HepG2 (cell line): Measurements from ENCODE around the gene DNAJC4. TPM values are rescaled to one million over a fixed set of nuclear protein-coding genes. Genes with fewer than 3 reads are reported as not detected.

Experiments used
- CENPBD1 ChIP-seq: sonication (generic); formaldehyde crosslinking; IDR thresholded peaks from 2 replicates; pipeline ENCODE4 v1.8.0; 2022; ENCODE audit warnings: missing genetic modification reagents, low read depth, mild to moderate bottlenecking, borderline replicate concordance
- ETV6 ChIP-seq: sonication (generic); formaldehyde crosslinking; conservative IDR thresholded peaks from 2 replicates; pipeline ENCODE4 v1.4.0; 2020; ENCODE audit warnings: missing genetic modification reagents
- HDAC2 ChIP-seq: sonication (generic); formaldehyde crosslinking; IDR thresholded peaks from 2 replicates; pipeline ENCODE4 v1.4.0; 2020; ENCODE audit warnings: missing genetic modification reagents
- HNRNPH1 ChIP-seq: fragments of 200-400 bp; formaldehyde crosslinking; optimal IDR thresholded peaks from 2 replicates; pipeline ENCODE3; 2017; ENCODE audit warnings: mild to moderate bottlenecking, low read depth, low read length
- IRF2 ChIP-seq: IDR thresholded peaks from 2 replicates; pipeline ENCODE4 v1.6.1; 2018; ENCODE audit warnings: missing genetic modification reagents, missing compliant biosample characterization
- MED1 ChIP-seq: sonication (generic); formaldehyde crosslinking; IDR thresholded peaks from 2 replicates; pipeline ENCODE4 v1.4.0; 2020; ENCODE audit warnings: missing genetic modification reagents
- MTF1 ChIP-seq: sonication (generic); formaldehyde crosslinking; IDR thresholded peaks from 2 replicates; pipeline ENCODE4 v1.5.0; 2020; ENCODE audit warnings: missing genetic modification reagents
- SETDB1 ChIP-seq: sonication (generic); formaldehyde crosslinking; IDR thresholded peaks from 2 replicates; pipeline ENCODE4 v1.5.1; 2020; ENCODE audit warnings: missing genetic modification reagents, mild to moderate bottlenecking, borderline replicate concordance
- SOX6 ChIP-seq, 2 experiments: fragments of 450-650 bp in 1 of 2; sonication (generic) in 1 of 2; formaldehyde crosslinking in 1 of 2; IDR thresholded peaks; 2 replicates each; pipeline versions ENCODE4 v1.4.0 to v1.6.1; 2017 to 2020; ENCODE audit warnings: antibody characterized with exemption in 1 of 2, mild to moderate bottlenecking in 1 of 2, missing genetic modification reagents in 1 of 2
- SP140L ChIP-seq: sonication (generic); formaldehyde crosslinking; IDR thresholded peaks from 2 replicates; pipeline ENCODE4 v1.4.0; 2020; ENCODE audit warnings: missing genetic modification reagents, borderline replicate concordance
- TRAFD1 ChIP-seq: sonication (generic); formaldehyde crosslinking; IDR thresholded peaks from 2 replicates; pipeline ENCODE4 v1.5.1; 2020; ENCODE audit warnings: missing genetic modification reagents, mild to moderate bottlenecking, borderline replicate concordance
- ZFP36L1 ChIP-seq: sonication (generic); formaldehyde crosslinking; IDR thresholded peaks from 2 replicates; pipeline ENCODE4 v1.8.0; 2022; ENCODE audit warnings: mild to moderate bottlenecking, missing genetic modification reagents, moderate library complexity
- ZNF10 ChIP-seq: sonication (generic); formaldehyde crosslinking; IDR thresholded peaks from 2 replicates; pipeline ENCODE4 v1.4.0; 2020; ENCODE audit warnings: mild to moderate bottlenecking, low read depth, missing genetic modification reagents, borderline replicate concordance
- ZNF572 ChIP-seq: sonication (generic); formaldehyde crosslinking; IDR thresholded peaks from 2 replicates; pipeline ENCODE4 v1.5.1; 2020; ENCODE audit warnings: mild to moderate bottlenecking, missing genetic modification reagents
- ZNF710 ChIP-seq: sonication (generic); formaldehyde crosslinking; IDR thresholded peaks from 2 replicates; pipeline ENCODE4 v1.5.0; 2020; ENCODE audit warnings: mild to moderate bottlenecking, missing genetic modification reagents, borderline replicate concordance
- ZNF720 ChIP-seq: sonication (generic); formaldehyde crosslinking; IDR thresholded peaks from 2 replicates; pipeline ENCODE4 v1.4.0; 2020; ENCODE audit warnings: missing genetic modification reagents
- ZNF766 ChIP-seq: sonication (generic); formaldehyde crosslinking; IDR thresholded peaks from 2 replicates; pipeline ENCODE4 v1.5.0; 2020; ENCODE audit warnings: missing genetic modification reagents, borderline replicate concordance
- ZNF781 ChIP-seq: sonication (generic); formaldehyde crosslinking; IDR thresholded peaks from 2 replicates; pipeline ENCODE4 v1.5.1; 2020; ENCODE audit warnings: borderline replicate concordance, mild to moderate bottlenecking, missing genetic modification reagents; ENCODE audit errors: not compliant biosample characterization
- polyA plus RNA-seq, 8 experiments: library from polyadenylated mRNA; depleted of rRNA in 3 of 8; stranded (reverse) in 7 of 8; unstranded in 1 of 8; fragments of >200 nt; fragmentation: Illumina TruSeq in 4 of 8; extraction: Trizol in 4 of 8; gene quantifications; 2 replicates each; pipeline versions ENCODE4 v1.2.1 to v1.2.3, GENCODE V29; 2011 to 2016; ENCODE audit warnings: low read depth in 4 of 8, missing spikeins in 1 of 8, mixed read lengths in 1 of 8; ENCODE audit not compliant: insufficient read depth in 1 of 8
- total RNA-seq, 5 experiments: library from RNA; depleted of rRNA; stranded (reverse); fragments of >200 nt; fragmentation: Illumina TruSeq; extraction: Trizol; gene quantifications; 2 replicates each; pipeline ENCODE4 v1.2.3, GENCODE V29; 2016; ENCODE audit warnings: low read depth in 1 of 5
- TF ChIP-seq, protein P1 (sequence below): sonication (generic); formaldehyde crosslinking; IDR thresholded peaks from 2 replicates; pipeline ENCODE4 v1.4.0; 2020; ENCODE audit warnings: missing genetic modification reagents

Gene DNAJC4
- total and polyA plus RNA-seq, 2 of the 13 experiments (the other 11 are each of a cell fraction or from before 2014, with no cell fraction given), result 10.3 to 60.8 TPM

GRCh38 chr11:64185175-64185692 is 45.1 kb upstream of the DNAJC4 start (continued):
- TF ChIP-seq, protein P1, sequence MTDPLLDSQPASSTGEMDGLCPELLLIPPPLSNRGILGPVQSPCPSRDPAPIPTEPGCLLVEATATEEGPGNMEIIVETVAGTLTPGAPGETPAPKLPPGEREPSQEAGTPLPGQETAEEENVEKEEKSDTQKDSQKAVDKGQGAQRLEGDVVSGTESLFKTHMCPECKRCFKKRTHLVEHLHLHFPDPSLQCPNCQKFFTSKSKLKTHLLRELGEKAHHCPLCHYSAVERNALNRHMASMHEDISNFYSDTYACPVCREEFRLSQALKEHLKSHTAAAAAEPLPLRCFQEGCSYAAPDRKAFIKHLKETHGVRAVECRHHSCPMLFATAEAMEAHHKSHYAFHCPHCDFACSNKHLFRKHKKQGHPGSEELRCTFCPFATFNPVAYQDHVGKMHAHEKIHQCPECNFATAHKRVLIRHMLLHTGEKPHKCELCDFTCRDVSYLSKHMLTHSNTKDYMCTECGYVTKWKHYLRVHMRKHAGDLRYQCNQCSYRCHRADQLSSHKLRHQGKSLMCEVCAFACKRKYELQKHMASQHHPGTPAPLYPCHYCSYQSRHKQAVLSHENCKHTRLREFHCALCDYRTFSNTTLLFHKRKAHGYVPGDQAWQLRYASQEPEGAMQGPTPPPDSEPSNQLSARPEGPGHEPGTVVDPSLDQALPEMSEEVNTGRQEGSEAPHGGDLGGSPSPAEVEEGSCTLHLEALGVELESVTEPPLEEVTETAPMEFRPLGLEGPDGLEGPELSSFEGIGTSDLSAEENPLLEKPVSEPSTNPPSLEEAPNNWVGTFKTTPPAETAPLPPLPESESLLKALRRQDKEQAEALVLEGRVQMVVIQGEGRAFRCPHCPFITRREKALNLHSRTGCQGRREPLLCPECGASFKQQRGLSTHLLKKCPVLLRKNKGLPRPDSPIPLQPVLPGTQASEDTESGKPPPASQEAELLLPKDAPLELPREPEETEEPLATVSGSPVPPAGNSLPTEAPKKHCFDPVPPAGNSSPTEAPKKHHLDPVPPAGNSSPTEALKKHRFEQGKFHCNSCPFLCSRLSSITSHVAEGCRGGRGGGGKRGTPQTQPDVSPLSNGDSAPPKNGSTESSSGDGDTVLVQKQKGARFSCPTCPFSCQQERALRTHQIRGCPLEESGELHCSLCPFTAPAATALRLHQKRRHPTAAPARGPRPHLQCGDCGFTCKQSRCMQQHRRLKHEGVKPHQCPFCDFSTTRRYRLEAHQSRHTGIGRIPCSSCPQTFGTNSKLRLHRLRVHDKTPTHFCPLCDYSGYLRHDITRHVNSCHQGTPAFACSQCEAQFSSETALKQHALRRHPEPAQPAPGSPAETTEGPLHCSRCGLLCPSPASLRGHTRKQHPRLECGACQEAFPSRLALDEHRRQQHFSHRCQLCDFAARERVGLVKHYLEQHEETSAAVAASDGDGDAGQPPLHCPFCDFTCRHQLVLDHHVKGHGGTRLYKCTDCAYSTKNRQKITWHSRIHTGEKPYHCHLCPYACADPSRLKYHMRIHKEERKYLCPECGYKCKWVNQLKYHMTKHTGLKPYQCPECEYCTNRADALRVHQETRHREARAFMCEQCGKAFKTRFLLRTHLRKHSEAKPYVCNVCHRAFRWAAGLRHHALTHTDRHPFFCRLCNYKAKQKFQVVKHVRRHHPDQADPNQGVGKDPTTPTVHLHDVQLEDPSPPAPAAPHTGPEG (CRISPR knock-in tag), result peak; percentile 79; the same call in 1 of the 2 replicates
- TF ChIP-seq HDAC2 (peak; percentile 63), ZNF10 (no peak; the same call in 1 of the 2 replicates), MTF1 (CRISPR knock-in tag) (peak; percentile 86; the same call in 1 of the 2 replicates), ZNF720 (CRISPR knock-in tag) (no peak), SP140L (CRISPR knock-in tag) (peak; percentile 31; the same call in 1 of the 2 replicates), ZNF572 (CRISPR knock-in tag) (no peak), ZNF781 (CRISPR knock-in tag) (peak; percentile 91), IRF2 (CRISPR knock-in tag) (peak; percentile 59; the same call in 1 of the 2 replicates), ETV6 (peak; percentile 86; the same call in 1 of the 2 replicates), HNRNPH1 (no peak), ZNF766 (CRISPR knock-in tag) (peak; percentile 47; the same call in 1 of the 2 replicates), TRAFD1 (CRISPR knock-in tag) (no peak), MED1 (CRISPR knock-in tag) (peak; percentile 78), SOX6 (IDR thresholded peaks at IDR 0.05) (no peak), SOX6 (CRISPR knock-in tag; IDR thresholded peaks at IDR 0.05) (peak; percentile 68), CENPBD1 (no peak; the same call in 1 of the 2 replicates), ZNF710 (CRISPR knock-in tag) (0 out of 2 replicates have a peak, but pooled peaks have one; percentile 57), SETDB1 (CRISPR knock-in tag) (no peak), ZFP36L1 (CRISPR knock-in tag) (peak; percentile 55; the same call in 1 of the 2 replicates)
